AG04450 (cell line): Measurements from ENCODE around the gene CLBA1. TPM values are rescaled to one million over a fixed set of nuclear protein-coding genes. Genes with fewer than 3 reads are reported as not detected.

Source experiments
- CTCF ChIA-PET: fragments of 300-600, 350-600 bp; formaldehyde crosslinking; extraction: SDS; loops from one replicate; lab custom pipeline; 2022; ENCODE audit warnings: antibody characterized with exemption, inconsistent platforms; lab: Charles Lee
- POLR2A ChIA-PET: fragments of 350-600 bp; formaldehyde crosslinking; extraction: SDS; loops from one replicate; lab custom pipeline; 2021; ENCODE audit warnings: antibody characterized with exemption, inconsistent platforms; lab: Yijun Ruan, JAX
- DNase-seq: peaks from one replicate; pipeline ENCODE4 v3.0.0-alpha.2; 2011; ENCODE audit warnings: low read depth, low spot score
- H3K27ac ChIP-seq: one replicate; pipeline ENCODE4 v1.5.1; 2012; ENCODE audit warnings: low read depth, low read length, control low read depth
- H3K27me3 ChIP-seq: one replicate; pipeline ENCODE4 v1.6.0; 2012; ENCODE audit warnings: low read length; ENCODE audit not compliant: control insufficient read depth, insufficient read depth
- H3K4me3 ChIP-seq: 2 replicates; pipeline ENCODE4 v1.5.1; 2011; ENCODE audit warnings: mild to moderate bottlenecking, low read depth, low read length, control low read depth
- H3K9me3 ChIP-seq: 2 replicates; pipeline ENCODE4 v1.5.1; 2012; ENCODE audit warnings: low read length; ENCODE audit not compliant: control insufficient read depth, insufficient read depth
- polyA plus RNA-seq: library from polyadenylated mRNA; depleted of rRNA; stranded (reverse); fragments of >200 nt; gene quantifications from 2 replicates; pipeline ENCODE4 v1.2.3, GENCODE V29; 2011
- TF ChIP-seq, protein P1 (sequence below): IDR thresholded peaks from 2 replicates; pipeline ENCODE4 v1.5.1; 2011; ENCODE audit warnings: low read depth, low read length, control low read depth, inconsistent platforms

Gene CLBA1
- polyA plus RNA-seq, 1 experiment: 4.6 TPM

DNA sequence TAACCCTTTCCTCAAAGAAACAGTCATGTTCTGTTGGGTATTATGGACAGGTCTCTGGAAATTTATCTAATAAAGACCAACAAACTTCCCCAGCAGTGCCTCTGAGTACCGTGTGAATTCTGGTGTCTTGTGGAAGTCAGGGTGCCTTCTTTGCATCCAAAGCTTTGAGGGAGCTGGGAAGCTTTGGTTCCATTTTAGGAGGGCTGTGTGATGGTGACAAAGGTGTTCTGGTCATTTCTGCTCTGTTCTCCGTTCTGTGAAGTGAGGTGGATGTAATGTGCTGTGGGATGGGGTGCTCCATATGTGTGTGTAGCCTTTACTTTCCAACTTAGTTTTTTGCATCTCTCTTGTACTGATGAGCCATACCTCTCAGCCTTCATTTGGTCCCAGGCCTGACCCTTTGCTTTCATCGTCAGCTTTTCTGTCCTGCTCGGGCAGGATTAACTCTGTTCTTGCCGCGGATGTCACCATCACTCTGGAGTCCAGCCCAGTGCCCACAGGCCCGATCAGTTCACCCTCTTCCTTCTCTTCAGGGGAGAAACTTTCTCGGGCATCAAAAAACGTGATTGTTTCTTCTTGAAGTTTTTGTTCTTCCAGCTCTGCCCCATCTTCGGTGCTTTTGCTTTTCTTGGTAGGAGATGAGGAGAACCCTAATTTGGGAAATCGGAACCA is 47.8 kb upstream of the CLBA1 start:
- peaks cover 4% of the 10 kb centered on the region; the same call in 1 of the 2 replicates for H3K9me3 ChIP-seq
- ChIA-PET CTCF (interaction anchor here (0.7 to 1.3 kb wide), 2 partner anchors 91 to 108 kb away, joined by 3 to 5 read pairs; no protein-coding TSS in a partner anchor), POLR2A (interaction anchor here (0.6 to 1.3 kb wide), 2 partner anchors 16 to 35 kb away, joined by 3 read pairs; no protein-coding TSS in a partner anchor)
- DNase-seq: no peak
- TF ChIP-seq, protein P1, sequence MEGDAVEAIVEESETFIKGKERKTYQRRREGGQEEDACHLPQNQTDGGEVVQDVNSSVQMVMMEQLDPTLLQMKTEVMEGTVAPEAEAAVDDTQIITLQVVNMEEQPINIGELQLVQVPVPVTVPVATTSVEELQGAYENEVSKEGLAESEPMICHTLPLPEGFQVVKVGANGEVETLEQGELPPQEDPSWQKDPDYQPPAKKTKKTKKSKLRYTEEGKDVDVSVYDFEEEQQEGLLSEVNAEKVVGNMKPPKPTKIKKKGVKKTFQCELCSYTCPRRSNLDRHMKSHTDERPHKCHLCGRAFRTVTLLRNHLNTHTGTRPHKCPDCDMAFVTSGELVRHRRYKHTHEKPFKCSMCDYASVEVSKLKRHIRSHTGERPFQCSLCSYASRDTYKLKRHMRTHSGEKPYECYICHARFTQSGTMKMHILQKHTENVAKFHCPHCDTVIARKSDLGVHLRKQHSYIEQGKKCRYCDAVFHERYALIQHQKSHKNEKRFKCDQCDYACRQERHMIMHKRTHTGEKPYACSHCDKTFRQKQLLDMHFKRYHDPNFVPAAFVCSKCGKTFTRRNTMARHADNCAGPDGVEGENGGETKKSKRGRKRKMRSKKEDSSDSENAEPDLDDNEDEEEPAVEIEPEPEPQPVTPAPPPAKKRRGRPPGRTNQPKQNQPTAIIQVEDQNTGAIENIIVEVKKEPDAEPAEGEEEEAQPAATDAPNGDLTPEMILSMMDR: no peak
- peaks cover 27% of the 10 kb centered on the region for H3K27me3 ChIP-seq
- H3K4me3 ChIP-seq: no peak overlapping the region
- H3K27ac ChIP-seq: no peak overlapping the region

DNA sequence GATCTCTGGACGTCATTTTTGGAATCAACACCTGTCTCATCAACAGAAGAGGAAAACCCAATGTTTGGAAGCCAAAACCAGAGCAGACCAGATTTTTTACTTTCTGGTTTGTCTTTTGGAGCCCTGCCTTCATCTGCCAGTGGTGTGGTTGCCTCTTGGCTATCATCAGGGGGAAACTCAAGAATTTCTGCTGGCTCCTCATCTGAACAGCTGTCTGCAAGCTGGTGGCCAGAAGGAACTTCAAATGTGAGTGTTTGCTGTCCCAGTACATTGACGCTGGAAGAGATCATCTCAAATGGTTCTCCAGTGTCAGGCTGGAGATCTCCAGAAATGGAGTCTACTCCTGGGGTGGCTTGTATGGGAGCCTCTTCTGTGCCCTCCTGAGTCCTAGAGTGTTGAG is 47.2 kb upstream of the CLBA1 start:
- H3K4me3 ChIP-seq: no peak overlapping the region
- ChIA-PET CTCF (no interaction called here), POLR2A (interaction anchor here (1.3 kb wide), 1 partner anchor 34 kb away, joined by 3 read pairs; no protein-coding TSS in a partner anchor)
- TF ChIP-seq, protein P1: no peak
- H3K27me3 ChIP-seq: peaks cover 27% of the 10 kb centered on the region
- peaks cover 4% of the 10 kb centered on the region; the same call in 1 of the 2 replicates for H3K9me3 ChIP-seq
- H3K27ac ChIP-seq: no peak overlapping the region
- DNase-seq: no peak

DNA sequence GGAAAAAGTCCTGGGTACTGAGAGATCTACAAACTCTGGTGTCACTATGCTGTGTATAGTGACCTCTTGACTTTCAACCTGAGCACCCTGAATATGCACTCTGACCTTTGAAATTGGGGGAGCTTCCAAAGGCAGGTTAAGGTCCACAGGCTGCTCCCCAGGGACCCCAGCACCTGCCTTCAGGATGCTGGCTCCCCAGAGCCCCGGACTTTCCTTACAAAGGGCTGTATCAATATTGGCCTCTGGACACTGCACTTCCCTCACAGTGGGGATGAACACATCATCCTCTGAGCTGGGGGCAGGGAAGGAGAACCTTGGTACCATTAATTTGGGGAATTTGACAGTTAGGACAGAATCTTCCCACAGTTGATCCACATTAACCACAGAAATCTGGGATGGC is 46.6 kb upstream of the CLBA1 start:
- TF ChIP-seq, protein P1: no peak
- no peak overlapping the region for H3K4me3 ChIP-seq
- ChIA-PET CTCF (interaction anchor here (1.0 kb wide), 2 partner anchors 108 to 113 kb away, joined by 3 read pairs; no protein-coding TSS in a partner anchor), POLR2A (no interaction called here)
- DNase-seq: no peak
- peaks cover 27% of the 10 kb centered on the region for H3K27me3 ChIP-seq
- H3K27ac ChIP-seq: no peak overlapping the region
- H3K9me3 ChIP-seq: peaks cover 4% of the 10 kb centered on the region; the same call in 1 of the 2 replicates

DNA sequence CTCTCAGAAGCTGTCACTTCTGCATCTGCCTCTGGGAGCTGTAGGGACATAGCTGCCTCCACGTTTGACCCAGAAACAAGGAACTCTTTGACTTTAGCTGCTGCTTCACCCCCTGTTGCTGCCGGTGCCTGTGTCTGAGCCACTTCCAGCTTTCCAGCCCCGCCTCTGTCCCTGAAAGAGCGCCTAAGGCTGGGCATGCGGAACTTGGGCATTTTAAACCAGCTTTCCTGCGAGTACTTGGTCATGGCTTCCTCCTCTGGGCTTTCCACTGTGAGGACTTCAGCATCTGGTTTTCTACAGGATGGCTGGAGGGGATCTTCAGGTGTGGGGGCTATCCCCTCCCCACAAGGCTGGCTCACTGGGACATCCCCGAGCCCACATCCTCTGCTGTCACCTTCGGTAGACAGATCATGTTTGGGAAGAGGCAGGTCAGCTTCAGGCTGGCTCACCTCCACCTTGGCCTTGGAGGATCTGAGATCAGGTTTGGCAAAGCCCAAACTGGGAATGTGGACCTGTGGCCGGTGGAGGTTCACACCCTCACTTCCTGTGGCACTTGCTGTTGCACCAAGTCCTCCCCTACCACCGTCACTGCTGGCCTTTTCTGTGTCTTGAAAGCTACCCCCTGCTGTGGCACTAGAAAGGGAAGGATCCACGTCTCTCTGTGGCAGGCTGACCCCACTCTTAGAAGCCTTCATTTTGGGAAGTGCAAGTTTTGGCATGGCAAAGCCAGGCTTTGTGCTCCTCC is 45.8 kb upstream of the CLBA1 start:
- DNase-seq: no peak
- H3K27me3 ChIP-seq: peaks cover 18% of the 10 kb centered on the region
- H3K27ac ChIP-seq: no peak overlapping the region
- CTCF ChIA-PET: interaction anchor here (1.0 kb wide), 2 partner anchors 107 to 114 kb away, joined by 3 read pairs; no protein-coding TSS in a partner anchor
- no peak overlapping the region for H3K4me3 ChIP-seq
- H3K9me3 ChIP-seq: peaks cover 11% of the 10 kb centered on the region; the same call in 1 of the 2 replicates
- TF ChIP-seq, protein P1: no peak
- POLR2A ChIA-PET: no interaction called here
